ENCODE data around the gene ZNF627.
"Not testable (repeated sequence)": the region's sequence is repeated elsewhere in the genome, so short reads cannot be mapped to it uniquely, and the experiment has no call there.

The ZNF627 gene

DNA sequence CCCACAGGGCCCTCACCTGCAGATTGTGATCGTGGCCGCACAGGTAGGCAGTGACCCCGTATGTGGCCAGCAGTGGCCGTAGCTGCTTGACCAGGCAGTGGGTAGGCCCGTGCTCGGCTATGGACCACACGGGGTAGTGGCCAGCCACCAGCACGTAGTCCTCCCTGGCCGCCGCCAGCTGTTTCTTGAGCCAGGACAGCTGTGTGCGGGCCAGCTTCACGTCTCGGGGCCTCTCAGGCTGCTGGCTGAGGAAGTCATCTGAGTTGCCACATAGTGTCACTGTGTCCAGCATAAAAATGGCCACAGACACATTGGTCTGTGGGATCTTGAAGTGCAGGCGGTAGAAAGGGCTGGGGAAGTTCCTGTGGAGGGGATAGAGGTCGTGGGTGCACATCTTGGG lies 21.1 kb upstream of the ZNF627 start:
- DNase-seq: no peak

- no peak for DNase-seq
Measured at GRCh38 chr19:11577451-11578257, 19.6 kb upstream of the ZNF627 start, which contains the start of gene ACP5. TSS of gene ACP5 (minus strand) at chr19:11577645. CDS start at chr19:11577317, 328 bp downstream.

- DNase-seq: no peak
Measured at GRCh38 chr19:11578258-11579142, 18.8 kb upstream of the ZNF627 start.

GRCh38 chr19:11580116-11580515 lies 17.2 kb upstream of the ZNF627 start:
- no peak for DNase-seq

- DNase-seq: no peak
Measured at GRCh38 chr19:11581740-11582139, 15.5 kb upstream of the ZNF627 start.

DNA sequence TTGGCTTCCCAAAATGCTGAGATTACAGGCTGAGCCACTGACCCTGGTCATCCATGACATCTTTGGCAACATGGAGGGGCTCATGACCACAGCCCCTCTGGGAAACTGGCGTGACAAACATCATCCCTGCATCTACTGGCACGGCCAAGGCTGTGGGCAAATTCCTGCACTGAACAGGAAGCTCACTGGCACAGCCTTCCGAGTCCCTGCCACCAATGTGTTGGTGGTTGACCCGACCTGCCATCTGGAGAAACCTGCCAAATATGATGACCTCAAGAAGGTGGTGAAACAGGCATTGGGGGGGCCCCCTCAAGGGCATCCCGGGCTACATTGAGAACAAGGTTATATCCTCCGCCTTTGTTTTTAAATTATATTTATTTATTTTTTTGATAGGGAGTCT lies 11.0 kb upstream of the ZNF627 start:
- no peak for DNase-seq

GRCh38 chr19:11587302-11587974 lies 9.8 kb upstream of the ZNF627 start:
- peak; percentile 60 for DNase-seq

GRCh38 chr19:11587975-11588631 lies 9.2 kb upstream of the ZNF627 start:
- DNase-seq: no peak

DNA sequence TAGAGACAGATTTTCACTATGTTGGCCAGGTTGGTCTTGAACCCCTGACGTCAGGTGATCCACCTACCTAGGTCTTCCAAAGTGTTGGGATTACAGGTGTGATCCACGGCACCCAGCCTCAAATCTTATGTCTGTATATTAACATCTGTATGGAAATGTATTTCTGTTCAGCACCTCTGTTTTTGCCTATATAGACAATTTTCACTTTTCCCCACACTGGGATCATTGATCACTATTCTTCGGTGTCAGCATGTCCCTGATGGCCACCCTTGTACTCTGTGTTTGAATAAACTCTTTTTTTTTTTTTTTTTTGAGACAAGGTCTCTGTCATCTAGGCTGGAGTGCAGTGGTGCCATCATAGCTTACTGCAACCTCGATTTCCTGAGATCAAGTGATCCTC lies 3.2 kb upstream of the ZNF627 start:
- DNase-seq: no peak

DNA sequence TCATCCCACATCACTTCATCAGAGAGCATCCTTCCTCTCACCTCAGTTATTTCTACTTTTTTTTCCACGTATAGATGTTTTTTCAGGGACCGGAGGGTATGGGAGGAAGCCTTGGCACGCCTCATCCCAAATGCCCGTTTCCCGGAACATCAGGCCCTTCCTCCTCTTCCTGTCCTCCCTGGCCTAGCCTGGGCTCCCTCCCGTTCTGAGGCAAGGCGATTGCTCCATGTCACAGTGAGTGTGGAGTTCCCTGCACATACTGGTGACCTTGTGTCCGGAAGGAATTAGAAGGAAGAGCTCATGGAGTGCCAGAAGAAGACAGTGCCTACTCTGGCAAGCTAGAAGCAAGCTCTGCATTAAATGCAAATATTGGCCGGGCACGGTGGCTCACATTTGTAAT lies 1.1 kb upstream of the ZNF627 start:
- DNase-seq: no peak

GRCh38 chr19:11598103-11598483 lies 810 bp downstream of the ZNF627 start:
- no peak for DNase-seq

- DNase-seq: no peak
Measured at GRCh38 chr19:11598746-11599145, 1.5 kb downstream of the ZNF627 start.

DNA sequence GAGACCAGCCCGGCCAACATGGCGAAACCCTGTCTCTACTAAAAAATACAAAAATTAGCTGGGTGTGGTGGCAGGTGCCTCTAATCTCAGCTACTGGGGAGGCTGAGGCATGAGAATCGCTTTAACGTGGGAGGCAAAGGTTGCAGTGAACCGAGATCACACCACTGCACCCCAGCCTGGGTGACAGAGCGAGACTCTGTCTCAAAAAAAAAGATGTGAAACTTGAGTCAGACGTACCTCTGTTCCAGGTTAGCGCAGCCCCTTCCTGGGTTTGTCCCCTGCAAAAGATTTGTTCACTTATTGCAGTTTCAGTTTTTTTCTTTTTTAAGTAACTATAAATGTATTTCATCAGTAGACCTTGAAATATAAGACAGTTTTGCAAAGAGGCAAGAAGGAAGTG lies 2.4 kb downstream of the ZNF627 start:
- DNase-seq: not testable (repeated sequence)

DNA sequence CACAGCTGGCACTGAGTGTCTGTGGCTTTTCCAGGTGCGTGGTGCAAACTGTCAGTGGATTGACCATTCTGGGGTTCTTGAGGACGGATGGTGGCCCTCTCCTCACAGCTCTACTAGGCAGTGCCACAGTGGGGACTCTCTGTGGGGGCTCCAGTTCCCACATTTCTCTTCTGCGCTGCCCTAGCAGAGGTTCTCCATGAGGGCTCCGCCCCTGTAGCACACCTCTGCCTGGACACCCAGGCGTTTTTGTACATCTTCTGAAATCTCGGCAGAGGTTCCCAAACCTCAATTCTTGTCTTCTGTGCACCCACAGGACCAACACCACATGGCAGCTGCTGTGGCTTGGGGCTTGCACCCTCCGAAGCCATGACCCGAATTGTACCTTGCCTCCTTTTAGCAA lies 9.2 kb downstream of the ZNF627 start:
- DNase-seq: no peak

DNA sequence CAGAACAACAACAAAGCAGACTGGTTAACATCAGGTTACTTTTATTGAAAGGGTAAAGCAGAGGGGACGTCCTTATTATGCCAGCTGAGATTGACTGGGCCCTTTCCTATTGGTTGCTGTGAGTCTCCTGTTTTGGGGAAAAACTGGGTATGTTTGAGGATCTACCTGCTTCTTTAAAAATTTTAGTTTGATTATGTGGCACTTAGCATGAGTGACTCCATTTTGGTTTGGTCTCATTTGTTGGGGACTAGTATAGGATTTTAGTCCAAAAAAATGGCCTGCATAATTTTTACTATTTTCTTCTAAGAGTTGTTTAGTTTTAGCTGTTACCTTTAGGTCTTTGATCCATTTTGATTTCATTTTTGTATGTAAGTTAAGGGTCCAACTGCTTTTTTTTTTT lies 14.4 kb downstream of the ZNF627 start:
- DNase-seq: no peak

DNA sequence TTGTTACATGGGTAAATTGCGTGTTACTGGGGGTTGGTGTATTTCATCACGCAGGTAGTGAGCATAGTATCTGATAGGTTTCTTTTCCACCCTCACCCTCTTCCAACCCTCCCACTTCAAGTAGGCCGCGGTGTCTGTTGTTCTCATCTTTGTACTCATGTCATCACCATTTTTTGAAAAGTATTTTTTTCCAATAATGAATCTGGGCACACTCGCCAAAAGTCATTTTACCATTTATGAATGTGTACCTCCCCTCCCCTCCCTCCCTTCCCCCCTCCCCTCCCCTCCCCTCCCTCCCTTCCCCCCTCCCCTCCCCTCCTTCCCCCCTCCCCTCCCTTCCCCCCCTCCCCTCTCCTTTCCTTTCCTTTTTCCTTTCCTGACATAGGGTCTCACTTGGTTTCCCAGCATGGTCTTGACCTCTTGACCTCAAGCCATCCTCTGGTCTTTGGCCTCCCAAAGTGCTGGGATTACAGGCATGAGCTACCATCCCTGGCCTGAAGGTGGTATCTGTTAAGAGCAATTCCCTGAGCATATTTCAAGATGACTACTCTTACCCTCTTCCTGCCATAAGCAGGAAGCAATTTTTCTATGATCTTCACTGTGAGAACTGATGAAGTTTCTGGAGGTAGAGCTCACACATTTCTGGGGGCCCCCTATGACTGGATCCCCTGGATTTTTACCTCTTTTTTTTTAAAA lies 15.7 kb downstream of the ZNF627 start:
- DNase-seq: no peak

- no peak for DNase-seq
Measured at GRCh38 chr19:11617180-11618062, 20.1 kb downstream of the ZNF627 start.

DNA sequence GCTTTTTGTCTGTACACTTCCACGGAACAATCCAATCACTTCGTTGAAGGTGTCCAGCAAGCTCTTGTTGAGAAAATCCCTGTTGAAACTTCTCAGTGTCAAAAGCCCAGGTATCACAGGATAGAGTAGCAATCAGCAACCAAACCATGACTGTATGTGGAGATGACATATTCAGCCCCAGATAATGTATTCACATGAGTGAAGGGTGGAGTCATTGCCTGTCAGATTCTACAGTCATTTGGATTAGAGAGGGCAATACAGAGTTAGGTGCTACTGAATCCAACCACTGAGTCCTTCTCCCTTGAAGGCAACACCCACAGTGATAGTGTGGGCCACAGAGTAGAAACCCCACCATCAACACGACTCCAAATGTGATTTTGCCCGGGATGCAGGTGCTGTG lies 23.3 kb downstream of the ZNF627 start:
- DNase-seq: no peak

- DNase-seq: not testable (repeated sequence)
Measured at GRCh38 chr19:11622401-11622800, 25.1 kb downstream of the ZNF627 start.

DNA sequence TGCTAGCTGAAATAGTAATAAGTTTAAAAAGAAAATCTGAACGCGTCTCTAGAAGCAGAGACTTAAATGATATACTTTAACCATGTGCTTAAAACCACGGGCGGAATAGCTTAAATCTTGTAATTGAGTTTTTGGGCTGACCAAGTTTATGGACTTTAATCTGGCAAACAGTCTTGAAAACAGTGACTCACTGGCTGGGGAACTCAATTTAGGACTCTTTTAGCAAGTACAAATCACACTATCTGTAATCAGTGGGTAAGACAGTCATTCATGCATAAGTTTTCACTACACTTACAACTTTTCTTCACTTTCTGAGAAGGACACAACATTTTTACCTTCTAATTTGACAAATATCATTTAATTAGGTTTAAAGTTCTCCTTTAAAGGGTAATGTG lies 26.8 kb downstream of the ZNF627 start:
- DNase-seq: no peak

DNA sequence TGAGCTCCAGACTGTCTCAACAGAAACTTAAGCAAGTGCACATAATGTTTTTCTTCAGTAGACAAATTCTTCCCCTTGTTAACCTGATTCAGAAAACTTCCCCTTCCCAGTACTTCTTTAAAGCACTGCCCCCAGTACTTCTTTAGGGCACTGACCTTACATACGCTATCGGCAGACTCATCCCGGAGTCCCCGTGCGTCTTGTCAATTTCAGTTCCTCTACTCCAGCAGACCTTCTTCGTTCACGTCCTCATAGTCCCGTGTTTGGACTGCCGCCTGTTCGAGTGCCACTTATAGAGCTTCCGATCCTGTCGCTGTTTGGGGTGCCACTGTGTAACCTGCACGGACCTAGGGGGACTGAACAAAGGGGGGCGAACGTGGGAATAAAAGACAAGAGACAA lies 29.0 kb downstream of the ZNF627 start:
- DNase-seq: no peak

All from NCI-H446 treated with DMSO at 0.1 percent for 48 hours (cell line).